NCI-H446 treated with DMSO at 0.1 percent for 48 hours (cell line): ENCODE measurements around the gene PUM1.
A peak's percentile ranks its signal among the peaks of the same experiment; 100 is the strongest.
"Not testable (repeated sequence)": the region's sequence is repeated elsewhere in the genome, so short reads cannot be mapped to it uniquely, and the experiment has no call there.

ENCODE experiments used
- DNase-seq: peaks from one replicate; lab custom pipeline; 2025; lab: John Stamatoyannopoulos, UW

The PUM1 gene, protein sequence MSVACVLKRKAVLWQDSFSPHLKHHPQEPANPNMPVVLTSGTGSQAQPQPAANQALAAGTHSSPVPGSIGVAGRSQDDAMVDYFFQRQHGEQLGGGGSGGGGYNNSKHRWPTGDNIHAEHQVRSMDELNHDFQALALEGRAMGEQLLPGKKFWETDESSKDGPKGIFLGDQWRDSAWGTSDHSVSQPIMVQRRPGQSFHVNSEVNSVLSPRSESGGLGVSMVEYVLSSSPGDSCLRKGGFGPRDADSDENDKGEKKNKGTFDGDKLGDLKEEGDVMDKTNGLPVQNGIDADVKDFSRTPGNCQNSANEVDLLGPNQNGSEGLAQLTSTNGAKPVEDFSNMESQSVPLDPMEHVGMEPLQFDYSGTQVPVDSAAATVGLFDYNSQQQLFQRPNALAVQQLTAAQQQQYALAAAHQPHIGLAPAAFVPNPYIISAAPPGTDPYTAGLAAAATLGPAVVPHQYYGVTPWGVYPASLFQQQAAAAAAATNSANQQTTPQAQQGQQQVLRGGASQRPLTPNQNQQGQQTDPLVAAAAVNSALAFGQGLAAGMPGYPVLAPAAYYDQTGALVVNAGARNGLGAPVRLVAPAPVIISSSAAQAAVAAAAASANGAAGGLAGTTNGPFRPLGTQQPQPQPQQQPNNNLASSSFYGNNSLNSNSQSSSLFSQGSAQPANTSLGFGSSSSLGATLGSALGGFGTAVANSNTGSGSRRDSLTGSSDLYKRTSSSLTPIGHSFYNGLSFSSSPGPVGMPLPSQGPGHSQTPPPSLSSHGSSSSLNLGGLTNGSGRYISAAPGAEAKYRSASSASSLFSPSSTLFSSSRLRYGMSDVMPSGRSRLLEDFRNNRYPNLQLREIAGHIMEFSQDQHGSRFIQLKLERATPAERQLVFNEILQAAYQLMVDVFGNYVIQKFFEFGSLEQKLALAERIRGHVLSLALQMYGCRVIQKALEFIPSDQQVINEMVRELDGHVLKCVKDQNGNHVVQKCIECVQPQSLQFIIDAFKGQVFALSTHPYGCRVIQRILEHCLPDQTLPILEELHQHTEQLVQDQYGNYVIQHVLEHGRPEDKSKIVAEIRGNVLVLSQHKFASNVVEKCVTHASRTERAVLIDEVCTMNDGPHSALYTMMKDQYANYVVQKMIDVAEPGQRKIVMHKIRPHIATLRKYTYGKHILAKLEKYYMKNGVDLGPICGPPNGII

DNA sequence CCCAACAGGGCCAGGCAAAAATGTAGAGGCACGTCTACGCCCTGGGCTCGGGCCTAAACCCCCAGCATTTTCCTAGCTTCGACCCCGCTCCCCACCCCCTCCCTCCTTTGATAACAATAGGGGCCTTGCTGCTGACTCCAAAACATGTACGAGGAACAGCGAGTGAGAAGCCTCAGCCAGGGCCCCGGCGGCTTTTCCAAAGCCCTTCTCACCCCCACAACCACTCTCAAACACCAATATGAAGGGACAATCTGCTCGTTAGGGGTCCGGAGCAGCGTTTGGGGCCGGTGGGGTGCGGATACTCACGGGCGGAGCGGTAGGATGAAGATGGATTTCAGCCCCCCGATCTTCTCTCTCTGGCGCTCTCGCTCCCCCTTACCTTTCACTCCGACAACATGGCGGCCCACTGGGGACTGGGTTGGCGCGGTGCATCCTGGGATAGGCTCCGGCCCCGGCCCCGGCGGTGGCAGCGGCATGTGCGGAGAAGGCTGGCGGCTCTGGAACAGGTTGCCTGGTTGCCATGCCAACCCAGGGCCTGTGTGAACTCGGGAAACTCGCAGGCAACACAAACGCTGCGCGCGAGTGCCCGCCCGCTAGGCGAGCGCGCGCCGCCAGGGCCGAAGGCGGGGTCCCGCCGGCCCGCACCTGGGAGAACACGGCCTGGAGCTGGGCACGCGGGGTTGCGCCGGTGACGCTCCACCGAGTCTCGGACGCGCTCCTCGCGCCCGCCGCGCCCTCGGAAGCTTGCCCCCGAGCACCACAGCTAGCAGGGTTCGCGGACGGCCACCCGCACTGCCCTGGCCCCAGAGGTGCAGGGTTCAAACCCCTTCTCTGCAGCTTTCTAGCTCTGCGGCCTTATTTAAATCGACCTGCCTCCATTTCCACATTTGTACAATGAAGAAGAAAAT lies at the start of gene PUM1:
Gene PUM1 (minus strand): TSS at position 408 of the 908 bp plus-strand sequence. CDS start 6,151 bp downstream, outside the sequence.
- peak; percentile 96 for DNase-seq

DNA sequence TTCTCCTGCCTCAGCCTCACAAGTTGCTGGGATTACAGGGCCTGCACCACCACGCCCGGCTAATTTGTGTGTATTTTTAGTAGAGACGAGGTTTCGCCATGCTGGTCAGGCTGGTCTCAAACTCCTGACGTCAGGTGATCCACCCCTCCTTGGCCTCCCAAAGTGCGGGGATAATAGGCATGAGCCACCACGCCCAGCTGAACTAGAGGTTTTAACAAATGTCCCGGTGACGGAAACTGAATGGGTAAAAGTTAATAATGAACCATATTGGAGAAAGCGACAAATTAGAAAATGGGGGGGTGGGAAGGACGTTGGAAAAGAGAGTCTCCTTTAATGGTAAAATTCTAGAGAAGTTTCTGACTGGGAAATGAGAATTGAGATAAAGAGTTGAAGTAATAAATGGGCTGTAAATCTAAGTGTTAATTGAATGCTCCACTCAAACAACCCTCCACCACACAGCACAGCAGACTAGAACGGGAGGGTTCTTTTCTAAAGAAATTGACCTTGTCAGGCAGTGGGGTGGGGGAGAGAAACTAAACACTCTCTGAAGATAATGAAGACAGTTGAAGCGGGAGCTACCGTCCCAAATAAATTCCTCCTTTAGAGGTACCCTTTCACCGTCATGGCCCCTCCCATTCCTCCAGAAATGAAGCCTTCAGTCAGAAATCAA lies 46.9 kb upstream of the PUM1 start:
- DNase-seq = no peak

DNA sequence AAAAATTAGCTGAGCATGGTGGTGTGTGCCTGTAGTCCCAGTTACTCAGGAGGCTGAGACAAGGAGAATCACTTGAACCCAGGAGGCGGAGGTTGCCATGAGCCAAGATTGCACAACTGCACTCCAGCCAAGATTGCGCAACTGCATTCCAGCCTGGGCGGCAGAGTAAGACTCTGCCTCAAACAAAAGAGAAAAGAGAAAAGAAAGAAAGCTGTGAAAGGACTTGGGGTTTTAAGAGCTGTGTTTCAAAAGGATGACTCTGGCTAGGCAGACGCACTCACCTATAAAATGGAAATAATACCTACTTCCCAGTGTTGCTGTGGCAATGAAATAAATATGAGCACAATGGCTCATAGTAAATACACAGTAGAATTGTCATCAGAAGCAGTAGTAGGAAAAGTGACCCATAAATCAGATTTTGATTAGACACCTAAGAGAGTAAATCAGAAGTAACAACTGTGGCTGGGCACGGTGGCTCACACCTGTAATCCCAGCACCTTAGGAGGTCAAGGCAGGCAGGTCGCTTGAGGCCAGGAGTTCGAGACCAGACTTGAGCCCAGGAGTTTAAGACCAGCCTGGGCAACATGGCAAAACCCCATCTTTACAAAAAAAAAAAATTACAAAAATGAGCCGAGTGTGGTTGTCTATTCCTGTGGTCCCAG lies 45.9 kb upstream of the PUM1 start:
- DNase-seq = no peak

DNA sequence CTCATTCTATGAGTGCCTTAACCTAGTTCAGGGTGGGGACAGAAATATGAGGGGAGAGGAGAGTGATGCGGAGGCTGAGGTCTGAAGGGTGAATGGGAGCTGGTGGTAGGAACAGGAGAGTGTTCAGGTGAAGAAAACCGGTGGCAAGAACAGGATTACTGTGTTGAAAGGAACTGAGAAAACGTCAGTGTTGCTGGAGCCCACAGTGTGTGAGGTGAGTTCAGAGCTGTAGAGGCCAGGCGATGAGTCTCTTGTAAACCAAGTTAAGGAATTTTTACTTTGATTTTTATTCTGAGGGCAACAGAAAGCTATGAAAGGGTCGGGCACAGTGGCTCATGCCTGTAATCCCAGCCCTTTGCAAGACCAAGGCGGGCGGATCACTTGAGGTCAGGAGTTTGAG lies 45.3 kb upstream of the PUM1 start:
- no peak for DNase-seq

DNA sequence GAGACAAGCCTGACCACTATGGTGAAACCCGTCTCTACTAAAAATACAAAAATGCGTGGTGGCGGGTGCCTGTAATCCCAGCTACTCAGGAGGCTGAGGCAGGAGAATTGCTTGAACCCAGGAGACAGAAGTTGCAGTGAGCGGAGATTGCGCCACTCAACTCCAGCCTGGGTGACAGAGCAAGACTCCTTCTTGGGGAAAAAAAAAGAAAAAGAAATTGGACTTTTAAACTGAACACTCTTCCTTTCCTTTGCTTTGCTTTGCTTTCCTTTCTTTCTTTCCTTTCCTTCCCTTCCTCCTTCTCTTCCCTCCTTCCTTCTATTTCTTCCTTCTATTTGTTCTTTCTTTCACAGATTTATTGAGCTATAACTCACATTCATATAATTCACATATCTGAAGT lies 43.3 kb upstream of the PUM1 start:
- DNase-seq = no peak

DNA sequence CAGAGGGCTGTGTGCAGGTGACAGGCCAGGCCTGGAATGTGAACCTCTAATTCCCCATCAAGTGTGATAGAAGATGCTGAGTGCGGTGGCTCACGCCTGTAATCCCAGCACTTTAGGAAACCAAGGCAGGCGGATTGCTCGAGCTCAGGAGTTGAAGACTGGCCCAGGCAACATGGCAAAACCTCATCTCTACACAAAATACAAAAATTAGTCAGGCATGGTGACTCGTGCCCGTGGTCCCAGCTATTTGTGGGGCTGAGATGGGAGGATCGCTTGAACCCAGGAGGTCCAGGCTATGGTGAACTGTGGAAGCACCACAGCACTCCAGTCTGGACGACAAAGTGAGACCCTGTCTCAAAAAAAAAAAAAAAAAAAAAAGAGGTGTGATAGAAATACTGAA lies 40.1 kb upstream of the PUM1 start:
- DNase-seq = no peak

DNA sequence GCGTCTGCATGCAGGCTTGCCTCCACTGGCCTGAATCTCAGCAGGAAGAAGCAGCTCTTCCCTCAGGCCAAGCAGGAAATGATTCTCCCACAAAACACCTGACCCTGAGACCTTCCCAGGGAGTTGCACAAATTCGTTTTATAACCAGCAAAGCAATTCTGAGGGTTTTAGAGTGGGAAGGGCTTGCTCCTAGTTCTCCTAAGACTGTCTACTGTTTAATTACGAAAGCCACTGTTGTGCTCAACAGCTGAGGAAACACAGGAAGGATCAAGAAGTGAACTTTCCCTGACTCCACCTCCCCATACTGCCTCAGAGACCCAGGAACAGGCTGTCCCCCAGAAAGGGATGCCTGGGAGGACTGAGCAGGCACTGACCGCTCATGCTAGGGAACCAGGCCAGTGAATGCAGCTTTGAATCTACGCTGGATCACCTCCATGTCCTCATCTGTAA lies 37.0 kb upstream of the PUM1 start:
- DNase-seq = no peak

DNA sequence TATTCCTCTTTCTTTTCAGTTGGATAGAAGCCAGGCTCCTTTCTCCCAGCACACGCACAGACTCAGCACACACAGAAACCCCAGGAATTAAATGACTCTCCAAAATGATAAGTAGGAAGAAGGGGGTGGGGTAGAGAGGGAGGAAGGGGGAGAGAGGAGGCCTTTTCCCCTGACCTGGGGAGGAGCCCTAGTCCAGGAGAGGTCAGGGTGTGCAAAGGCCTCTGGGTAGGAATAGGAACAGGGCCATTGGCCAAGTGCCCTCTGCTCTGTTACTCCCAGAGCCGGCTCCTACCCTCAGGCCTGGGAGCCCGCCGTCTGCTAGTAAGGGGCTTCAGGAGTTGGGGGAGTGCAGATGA lies 35.6 kb upstream of the PUM1 start:
- DNase-seq = no peak

DNA sequence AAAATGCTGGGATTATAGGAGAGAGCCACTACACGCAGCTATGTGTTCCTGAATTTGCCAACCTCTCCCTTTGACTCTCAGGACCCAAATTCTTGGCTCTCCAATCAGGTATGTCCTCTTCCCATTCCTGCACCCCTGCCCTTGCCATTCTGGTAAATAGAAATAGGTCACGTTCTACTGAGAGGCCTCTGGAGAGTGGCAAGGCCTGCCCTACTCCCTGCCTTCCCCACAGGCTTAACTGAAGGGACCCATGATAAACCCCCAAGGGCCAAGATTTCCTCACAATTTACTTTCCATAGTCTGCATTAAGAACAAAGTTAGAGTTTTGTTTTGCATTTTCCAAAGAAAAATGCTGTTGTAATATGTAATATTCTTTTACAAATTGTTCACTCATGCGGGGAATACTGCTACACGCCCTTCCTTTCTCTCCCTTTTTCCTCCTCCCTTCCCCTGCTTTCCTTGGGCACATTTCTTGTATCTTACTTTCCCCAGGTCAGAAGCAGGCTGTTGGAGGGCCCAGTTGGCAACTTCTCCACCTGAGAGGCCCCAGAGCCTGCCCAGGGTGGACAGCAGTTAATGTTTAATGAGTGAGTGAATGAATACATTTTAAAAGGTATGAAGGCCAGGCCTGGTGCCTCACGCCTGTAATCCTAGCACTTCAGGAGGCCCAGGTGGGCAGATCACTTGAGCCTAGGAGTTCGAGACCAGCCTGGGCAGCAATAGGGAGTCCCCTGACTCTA lies 33.9 kb upstream of the PUM1 start:
- DNase-seq = no peak

DNA sequence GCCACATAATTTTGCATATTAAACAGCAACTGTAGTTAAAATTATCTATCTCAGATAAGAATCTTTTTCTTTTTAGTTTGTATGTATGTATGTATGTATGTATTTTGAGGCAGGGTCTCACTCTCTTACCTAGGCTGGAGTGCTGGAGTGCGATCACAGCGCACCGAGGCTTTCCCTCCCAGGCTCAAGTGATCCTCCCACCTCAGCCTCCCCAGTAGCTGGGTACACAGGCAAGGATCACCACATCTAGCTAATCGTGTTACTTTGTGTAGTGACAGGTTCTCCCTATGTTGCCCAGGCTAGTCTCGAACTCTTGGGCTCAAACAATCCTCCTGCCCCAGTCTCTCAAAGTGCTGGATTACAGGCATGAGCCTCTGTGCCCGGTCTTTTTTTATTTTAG lies 30.5 kb upstream of the PUM1 start:
- no peak for DNase-seq

DNA sequence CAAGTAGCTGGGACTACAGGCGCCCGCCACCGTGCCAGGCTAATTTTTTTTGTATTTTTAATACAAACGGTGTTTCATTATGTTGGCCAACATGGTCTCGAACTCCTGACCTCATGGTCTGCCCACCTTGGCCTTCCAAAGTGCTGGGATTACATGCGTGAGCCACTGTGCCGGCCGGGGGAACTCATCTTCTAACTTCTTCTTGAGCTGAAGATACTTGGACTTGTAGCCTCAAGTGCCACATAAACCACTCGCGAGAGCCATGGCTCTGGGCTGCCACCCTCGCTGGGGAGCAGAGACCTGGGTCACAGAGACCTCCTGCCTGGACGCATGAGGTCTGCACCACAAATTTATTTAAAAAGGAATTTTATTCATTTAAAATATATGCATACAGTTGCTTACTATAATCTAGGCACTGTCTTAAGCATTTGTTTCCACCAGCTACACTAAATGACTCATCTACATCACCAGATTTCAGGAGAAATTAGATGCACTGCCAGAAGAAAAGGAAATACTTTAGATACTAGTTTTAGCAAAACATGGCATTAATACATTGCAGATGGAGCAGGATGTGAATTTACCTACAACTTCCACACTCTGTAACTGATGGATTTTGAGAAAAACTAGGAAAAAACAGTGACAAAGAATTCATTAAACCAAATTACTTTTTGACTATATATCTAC lies 29.9 kb upstream of the PUM1 start:
- DNase-seq = no peak

DNA sequence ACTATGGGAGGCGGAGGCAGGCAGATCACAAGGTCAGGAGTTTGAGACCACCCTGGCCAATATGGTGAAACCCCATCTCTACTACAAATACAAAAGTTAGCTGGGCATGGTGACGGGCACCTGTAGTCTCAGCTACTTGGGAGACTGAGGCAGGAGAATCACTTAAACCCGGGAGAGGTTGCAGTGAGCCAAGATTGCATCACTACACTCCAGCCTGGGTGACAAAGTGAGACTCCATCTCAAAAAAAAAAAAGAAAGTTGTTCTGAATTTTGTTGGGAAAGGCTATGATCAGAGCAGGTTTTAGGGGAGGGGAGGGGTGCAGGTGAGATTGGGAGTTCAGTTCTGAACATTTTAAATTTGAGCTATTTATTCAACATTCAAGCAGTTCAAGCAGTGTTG lies 22.6 kb upstream of the PUM1 start:
- DNase-seq = not testable (repeated sequence)

DNA sequence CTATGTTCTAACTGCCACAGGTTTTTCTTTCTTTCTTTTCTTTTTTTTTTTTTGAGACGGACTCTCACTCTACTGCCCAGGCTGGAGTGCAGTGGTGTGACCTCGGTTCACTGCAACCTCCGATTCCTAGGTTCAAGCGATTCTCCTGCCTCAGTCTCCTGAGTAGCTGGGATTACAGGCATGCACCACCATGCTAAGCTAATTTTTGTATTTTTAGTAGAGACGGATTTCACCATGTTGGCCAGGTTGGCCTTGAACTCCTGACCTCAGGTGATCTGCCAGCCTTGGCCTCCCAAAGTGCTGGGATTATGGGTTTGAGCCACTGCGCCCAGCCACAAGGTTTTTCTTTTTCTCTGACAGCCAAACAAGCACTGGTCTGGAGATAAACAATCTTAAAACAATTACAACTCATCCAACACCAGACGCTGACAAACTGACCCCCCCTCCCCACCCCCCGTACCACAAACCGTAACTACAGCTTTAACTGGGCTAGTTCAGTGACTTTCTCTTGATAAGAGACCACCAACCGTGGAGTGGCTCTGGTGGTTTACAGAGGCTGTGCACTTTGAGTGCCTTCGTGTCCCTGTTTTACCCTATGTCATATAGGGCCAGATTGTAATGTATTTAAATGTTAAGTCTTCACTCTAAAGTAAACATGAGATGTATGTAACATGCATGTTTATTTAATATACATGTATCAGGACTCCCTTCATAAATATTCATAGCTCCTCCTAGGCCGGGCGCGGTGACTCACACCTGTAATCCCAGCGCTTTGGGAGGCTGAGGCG lies 19.5 kb upstream of the PUM1 start:
- no peak for DNase-seq

DNA sequence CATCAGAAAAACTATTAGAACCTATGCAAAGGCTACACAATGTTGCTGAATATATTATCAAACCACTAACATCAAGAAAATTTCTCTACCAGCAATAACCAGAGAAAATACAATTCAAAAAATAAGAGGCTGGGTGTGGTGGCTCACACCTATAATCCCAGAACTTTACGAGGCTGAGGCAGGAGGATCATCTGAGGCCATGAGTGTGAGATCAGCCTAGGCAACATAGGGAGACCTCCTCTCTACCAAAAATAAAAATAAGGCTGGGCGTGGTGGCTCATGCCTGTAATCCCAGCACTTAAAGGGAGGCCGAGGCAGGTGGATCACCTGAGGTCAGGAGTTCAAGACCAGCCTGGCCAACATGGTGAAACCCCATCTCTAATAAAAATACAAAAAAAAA lies 16.9 kb upstream of the PUM1 start:
- no peak for DNase-seq

DNA sequence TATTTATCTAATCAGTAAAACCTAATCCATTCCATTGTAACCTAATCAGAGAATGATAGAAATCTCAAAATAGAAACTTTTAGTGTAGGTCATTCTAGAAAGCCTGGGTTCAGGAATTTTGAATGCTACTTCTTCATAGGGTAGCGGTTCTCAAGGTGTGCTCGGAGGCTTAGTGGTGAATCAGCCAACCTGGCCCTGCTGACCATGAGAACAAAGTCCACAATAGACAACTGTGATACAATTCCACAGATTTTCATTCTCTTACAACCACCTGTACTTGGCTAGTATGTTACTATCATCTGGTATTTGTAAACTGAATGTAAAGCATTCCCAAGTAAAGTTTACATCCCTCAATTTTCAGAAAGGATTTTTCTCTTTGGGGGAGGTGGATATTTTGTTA lies 7.5 kb upstream of the PUM1 start:
- no peak for DNase-seq

DNA sequence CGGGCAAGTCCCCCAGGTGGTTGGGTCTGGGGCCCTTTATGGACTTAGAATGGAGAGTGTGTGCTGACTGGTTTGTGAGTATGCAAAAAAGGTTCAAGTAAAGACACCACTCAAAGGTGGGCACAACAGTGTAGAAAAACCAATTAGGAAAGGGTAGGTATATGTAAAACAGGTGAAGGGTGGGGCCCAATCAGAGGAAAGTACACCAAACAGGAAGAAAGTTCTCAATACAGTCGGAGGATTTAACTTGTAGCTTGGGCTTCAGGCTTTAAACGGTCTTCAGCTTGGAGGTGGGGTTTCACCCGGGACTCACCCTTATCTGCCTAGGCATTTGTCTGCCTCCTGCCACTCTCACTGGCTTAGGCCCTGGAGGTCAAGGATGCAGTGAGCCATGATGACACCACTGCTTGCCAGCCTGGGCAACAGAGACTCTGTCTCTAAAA lies 6.8 kb upstream of the PUM1 start:
- no peak for DNase-seq

DNA sequence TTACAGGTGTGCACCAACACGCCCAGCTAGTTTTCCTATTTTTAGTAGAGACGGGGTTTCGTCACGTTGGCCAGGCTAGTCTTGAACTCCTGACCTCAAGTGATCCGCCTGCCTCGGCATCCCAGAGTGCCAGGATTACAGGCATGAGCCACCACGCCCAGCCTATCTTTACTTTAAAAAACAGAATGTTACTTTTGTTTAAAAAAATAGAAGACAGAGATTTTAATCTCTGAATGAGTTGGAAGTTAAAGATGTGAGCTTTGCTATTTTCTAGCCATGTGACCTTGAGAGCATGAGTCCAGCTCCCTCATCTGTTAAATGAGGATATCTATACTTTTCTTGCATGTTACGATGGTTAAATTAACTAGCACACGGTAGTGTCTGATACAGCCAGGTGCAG lies 3.9 kb upstream of the PUM1 start:
- DNase-seq = no peak

DNA sequence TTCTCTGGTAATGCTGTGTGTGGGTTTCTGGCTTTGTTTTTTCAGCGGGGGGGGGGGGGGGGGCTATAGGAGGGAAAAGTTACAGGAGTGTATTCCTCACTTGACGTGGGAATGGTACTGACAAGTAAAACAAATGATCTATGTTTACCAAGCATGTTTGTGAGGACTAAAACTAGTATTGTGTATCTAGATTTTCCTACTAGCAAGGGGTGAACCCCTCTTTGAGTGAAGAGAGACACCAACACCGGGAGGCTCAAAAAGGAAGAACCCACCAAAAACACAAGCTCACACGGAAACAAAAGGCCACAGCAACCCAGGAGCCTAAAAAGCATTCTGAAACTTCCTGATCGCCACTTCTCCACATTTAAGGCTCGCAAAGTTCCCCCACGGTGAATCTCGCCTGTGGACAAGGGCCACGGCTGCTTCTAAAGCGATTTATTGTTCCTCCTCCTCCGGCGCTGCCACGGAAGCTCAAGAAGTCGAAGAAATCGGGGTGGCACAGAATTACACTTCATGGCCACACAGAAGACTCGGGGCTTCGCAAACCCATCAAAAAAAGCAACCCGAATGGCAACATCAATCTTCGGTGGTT lies 703 bp downstream of the PUM1 start:
- no peak for DNase-seq
